IPS-15b (cell line): ENCODE data around the gene PRKN.
"Not testable (repeated sequence)": the region's sequence is repeated elsewhere in the genome, so short reads cannot be mapped to it uniquely, and the experiment has no call there.

ENCODE experiments used
- H3K27me3 ChIP-seq: one replicate; pipeline ENCODE4 v1.6.1; 2013; ENCODE audit warnings: low read length; ENCODE audit not compliant: control insufficient read depth, insufficient read depth
- H3K36me3 ChIP-seq: one replicate; pipeline ENCODE4 v1.6.1; 2013; ENCODE audit warnings: low read length; ENCODE audit not compliant: control insufficient read depth, insufficient read depth
- H3K4me1 ChIP-seq: one replicate; pipeline ENCODE4 v1.6.1; 2013; ENCODE audit warnings: mild to moderate bottlenecking, low read length; ENCODE audit not compliant: control insufficient read depth, insufficient read depth
- H3K4me3 ChIP-seq: one replicate; pipeline ENCODE4 v1.5.1; 2013; ENCODE audit warnings: low read depth, low read length
- H3K9ac ChIP-seq: one replicate; pipeline ENCODE4 v1.6.1; 2013; ENCODE audit warnings: low read depth, mild to moderate bottlenecking, low read length
- H3K9me3 ChIP-seq: one replicate; pipeline ENCODE4 v1.6.1; 2013; ENCODE audit warnings: mild to moderate bottlenecking, low read length; ENCODE audit not compliant: control insufficient read depth, insufficient read depth

PRKN gene

GRCh38 chr6:161833099-161833860 lies 894.3 kb downstream of the PRKN start:
- Histone ChIP-seq H3K4me1 (peaks cover 13% of the 10 kb centered on the region), H3K27me3 (no peaks in the 10 kb centered on the region), H3K9ac (no peak overlapping the region)

DNA sequence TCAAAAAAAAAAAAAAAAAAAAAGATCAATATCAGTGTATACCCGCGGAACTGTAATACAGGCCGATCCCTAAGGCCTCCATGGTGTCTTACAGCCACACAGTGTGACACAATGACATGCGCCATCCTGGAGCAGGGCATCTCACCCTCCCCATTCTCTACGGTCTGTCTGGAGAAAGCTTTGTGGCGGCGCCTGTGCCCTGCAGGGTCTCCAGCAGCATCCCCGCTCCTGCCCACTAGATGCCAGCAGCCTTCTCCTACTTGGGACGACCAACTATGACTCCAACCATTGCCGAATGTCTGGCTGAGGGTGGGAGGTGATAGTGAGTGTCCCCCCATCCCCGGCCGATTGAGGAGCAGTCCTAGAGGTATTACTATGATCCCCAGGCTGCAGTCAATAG lies 894.9 kb downstream of the PRKN start:
- Histone ChIP-seq H3K4me3 (no peak overlapping the region), H3K27me3 (no peaks in the 10 kb centered on the region), H3K9me3 (no peaks in the 10 kb centered on the region), H3K9ac (no peak overlapping the region), H3K4me1 (peaks cover 11% of the 10 kb centered on the region), H3K36me3 (no peaks in the 10 kb centered on the region)

More at GRCh38 chr6:161833099-161833860, 894.3 kb downstream of the PRKN start:
- H3K4me3 ChIP-seq = no peak overlapping the region
- H3K9me3 ChIP-seq = no peaks in the 10 kb centered on the region
- H3K36me3 ChIP-seq = no peaks in the 10 kb centered on the region

GRCh38 chr6:161830866-161831616 lies 896.5 kb downstream of the PRKN start:
- Histone ChIP-seq H3K4me1 (peaks cover 4% of the 10 kb centered on the region), H3K27me3 (no peaks in the 10 kb centered on the region), H3K9me3 (no peaks in the 10 kb centered on the region), H3K4me3 (no peak overlapping the region), H3K9ac (no peak overlapping the region), H3K36me3 (no peaks in the 10 kb centered on the region)

- Histone ChIP-seq H3K4me3 (no peak overlapping the region), H3K9ac (no peak overlapping the region), H3K9me3 (no peaks in the 10 kb centered on the region), H3K4me1 (peaks cover 3% of the 10 kb centered on the region), H3K27me3 (no peaks in the 10 kb centered on the region), H3K36me3 (no peaks in the 10 kb centered on the region)
Measured at GRCh38 chr6:161829291-161829729, 898.3 kb downstream of the PRKN start.

GRCh38 chr6:161828355-161828754 lies 899.2 kb downstream of the PRKN start:
- Histone ChIP-seq H3K36me3 (no peaks in the 10 kb centered on the region), H3K4me3 (no peak overlapping the region), H3K27me3 (no peaks in the 10 kb centered on the region), H3K4me1 (peaks cover 3% of the 10 kb centered on the region), H3K9ac (no peak overlapping the region), H3K9me3 (no peaks in the 10 kb centered on the region)

- Histone ChIP-seq H3K9ac (no peak overlapping the region), H3K36me3 (no peaks in the 10 kb centered on the region), H3K27me3 (no peaks in the 10 kb centered on the region), H3K9me3 (no peaks in the 10 kb centered on the region), H3K4me1 (peaks cover 3% of the 10 kb centered on the region), H3K4me3 (no peak overlapping the region)
Measured at GRCh38 chr6:161826512-161826911, 901.1 kb downstream of the PRKN start.

DNA sequence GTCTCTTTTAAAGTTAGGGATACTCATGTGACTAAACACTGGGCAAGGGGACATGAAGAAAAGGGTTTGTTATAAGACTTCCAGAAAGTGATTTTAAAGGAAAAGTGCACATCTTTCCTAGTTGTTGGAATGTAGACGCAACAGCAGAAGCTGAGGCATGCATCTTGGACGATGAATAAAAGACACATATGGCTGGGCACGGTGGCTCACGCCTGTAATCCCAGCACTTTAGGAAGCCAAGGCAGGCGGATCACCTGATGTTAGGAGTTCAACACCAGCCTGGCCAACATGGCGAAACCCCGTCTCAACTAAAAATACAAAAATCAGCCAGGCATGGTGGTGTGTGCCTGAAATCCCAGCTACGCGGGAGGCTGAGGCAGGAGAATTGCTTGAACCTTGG lies 905.4 kb downstream of the PRKN start:
- H3K4me1 ChIP-seq, H3K36me3 ChIP-seq, H3K9me3 ChIP-seq, H3K27me3 ChIP-seq, H3K9ac ChIP-seq, H3K4me3 ChIP-seq: not testable (repeated sequence)

DNA sequence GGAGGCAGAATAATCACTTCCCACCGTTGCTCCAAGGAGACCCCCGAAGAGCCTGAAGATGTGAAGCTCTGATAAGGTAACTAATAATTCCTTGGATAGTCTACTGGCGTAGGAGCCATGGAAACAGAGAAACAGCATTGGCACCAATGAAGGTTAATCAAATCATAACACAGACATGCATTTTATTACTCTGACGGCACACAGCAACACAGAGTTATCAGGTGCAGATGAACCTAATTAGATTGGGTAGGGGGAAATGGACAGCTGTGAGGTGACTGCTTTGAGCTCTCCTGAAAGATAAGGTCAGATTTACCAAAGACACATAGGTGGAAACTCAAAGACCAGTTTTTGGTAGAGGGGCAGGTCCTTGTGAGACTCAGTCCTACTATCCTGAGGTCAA lies 909.7 kb downstream of the PRKN start:
- Histone ChIP-seq H3K27me3 (no peaks in the 10 kb centered on the region), H3K4me3 (no peak overlapping the region), H3K36me3 (no peaks in the 10 kb centered on the region), H3K9ac (no peak overlapping the region), H3K4me1 (no peaks in the 10 kb centered on the region), H3K9me3 (no peaks in the 10 kb centered on the region)

DNA sequence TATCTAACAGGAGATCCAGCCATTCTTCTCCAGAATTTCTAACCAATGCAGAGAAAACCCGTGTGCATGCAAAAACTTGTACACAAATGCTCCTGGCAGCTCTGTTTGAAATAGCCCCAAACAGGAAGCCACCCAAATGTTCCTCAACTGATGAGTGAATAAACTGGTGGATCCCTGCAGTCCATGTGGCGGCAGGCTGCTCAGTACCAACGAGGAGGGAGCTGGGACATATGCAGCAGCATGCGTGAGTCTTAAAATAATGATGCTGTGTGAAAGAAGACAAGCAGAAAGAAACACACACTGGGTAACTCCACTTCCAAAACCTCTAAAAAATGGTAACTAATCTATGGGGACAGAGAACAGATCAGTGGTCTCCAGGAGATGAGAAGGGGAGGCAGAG lies 911.6 kb downstream of the PRKN start:
- H3K9ac ChIP-seq = no peak overlapping the region
- H3K4me3 ChIP-seq = no peak overlapping the region
- no peaks in the 10 kb centered on the region for H3K9me3 ChIP-seq
- H3K27me3 ChIP-seq = no peaks in the 10 kb centered on the region
- H3K36me3 ChIP-seq = no peaks in the 10 kb centered on the region
- H3K4me1 ChIP-seq = no peaks in the 10 kb centered on the region

DNA sequence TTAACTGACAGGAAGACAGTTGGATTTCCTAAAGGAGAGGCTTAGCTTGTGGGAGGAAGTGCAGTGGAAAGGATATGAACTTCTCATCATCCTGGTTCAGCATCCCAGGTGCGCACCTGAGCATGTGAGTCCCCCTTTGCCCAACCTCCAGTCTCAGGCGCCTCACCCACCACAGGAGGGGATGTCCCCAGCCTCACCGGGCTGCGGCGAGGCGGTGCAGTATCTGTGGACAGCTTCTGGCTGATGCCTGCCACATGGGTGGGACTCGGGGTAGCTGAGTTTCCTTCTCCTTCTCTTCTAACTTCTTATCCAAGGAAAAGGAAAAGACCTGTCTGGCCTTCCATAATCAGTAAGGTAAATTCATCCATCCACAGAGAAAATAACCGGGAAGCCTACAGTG lies 914.4 kb downstream of the PRKN start:
- H3K36me3 ChIP-seq = no peaks in the 10 kb centered on the region
- no peak overlapping the region for H3K4me3 ChIP-seq
- no peaks in the 10 kb centered on the region for H3K4me1 ChIP-seq
- H3K27me3 ChIP-seq = no peaks in the 10 kb centered on the region
- H3K9me3 ChIP-seq = no peaks in the 10 kb centered on the region
- no peak overlapping the region for H3K9ac ChIP-seq

DNA sequence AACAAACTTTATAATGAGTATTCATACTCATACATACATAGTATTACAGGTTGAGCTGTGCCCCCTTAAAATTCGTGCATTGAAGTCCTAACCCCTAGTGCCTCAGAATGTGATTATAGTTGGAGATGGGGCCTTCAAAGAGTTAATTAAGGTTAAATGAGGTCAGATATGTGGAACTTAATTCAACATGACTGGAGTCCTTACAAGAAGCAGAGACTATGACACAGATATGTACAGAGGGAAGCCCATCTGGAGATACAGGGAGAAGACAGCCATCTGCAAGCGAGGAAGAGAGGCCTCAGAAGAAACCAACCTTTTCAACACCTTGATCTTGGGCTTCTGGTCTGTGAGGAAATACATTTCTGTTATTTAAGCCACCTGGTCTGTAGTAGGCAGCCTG lies 917.6 kb downstream of the PRKN start:
- no peaks in the 10 kb centered on the region for H3K36me3 ChIP-seq
- H3K4me1 ChIP-seq = no peaks in the 10 kb centered on the region
- no peaks in the 10 kb centered on the region for H3K9me3 ChIP-seq
- H3K27me3 ChIP-seq = no peaks in the 10 kb centered on the region
- no peak overlapping the region for H3K4me3 ChIP-seq
- no peak overlapping the region for H3K9ac ChIP-seq

DNA sequence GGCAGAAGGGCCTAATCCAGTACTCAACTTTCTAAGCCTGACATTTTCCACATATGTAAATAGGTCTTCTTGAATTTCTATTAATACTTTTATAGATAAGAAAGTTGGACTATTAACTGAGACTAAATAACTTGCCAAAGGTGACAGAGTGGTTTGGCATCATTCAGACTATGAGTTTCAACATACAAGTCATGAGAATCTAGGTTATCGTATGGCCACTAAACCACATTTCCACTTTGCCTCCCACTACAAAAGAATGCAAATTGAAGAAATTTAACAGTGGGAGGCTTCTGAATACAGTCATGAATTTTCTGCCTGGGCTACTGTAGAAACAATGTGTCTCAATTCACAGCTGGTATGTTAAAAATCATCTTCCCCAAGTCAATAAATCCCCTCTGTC lies 922.7 kb downstream of the PRKN start:
- no peaks in the 10 kb centered on the region for H3K9me3 ChIP-seq
- H3K36me3 ChIP-seq = peaks cover 2% of the 10 kb centered on the region
- no peaks in the 10 kb centered on the region for H3K4me1 ChIP-seq
- no peak overlapping the region for H3K4me3 ChIP-seq
- H3K27me3 ChIP-seq = no peaks in the 10 kb centered on the region
- H3K9ac ChIP-seq = no peak overlapping the region
